ENCODE data around the gene HOXD12.

The HOXD12 gene

DNA sequence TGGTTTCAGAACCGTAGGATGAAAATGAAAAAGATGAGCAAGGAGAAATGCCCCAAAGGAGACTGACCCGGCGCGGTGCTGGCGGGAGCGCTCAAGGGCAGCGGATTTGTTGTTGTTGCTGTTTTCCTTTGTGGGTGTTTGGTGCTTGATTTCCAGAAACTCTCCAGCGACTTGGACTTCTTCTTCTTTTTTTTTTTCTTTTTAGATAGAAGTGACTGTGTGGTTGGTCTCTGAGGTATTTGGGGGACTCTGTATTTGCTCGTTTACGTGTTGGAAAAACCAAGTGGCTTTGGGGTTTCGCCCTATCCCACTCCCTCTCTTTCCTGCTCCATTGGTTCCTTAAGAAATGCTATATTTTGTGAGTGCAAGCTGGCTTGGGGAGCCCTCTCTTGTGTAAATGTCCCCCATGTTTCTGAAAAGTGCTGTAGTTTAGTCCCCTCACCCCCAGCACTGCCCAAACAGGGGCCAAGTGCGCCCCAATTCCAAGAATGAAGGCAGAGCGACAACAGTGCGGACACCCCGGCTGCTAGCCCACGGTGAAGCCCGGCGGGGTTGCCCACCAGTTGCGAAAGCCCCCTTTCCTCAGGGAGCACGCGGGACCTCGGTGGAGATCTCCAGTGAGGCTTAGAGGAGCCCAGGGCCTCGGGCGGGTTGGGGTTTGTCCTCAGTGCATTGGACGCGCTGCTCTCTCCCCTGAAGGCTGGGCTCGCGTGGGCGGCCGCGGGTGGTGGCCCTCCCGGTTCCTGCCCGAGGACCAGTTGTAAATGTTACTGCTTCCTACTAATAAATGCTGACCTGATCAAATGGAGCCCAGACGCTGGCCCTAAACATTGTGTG lies 24.7 kb downstream of the HOXD12 start:
- no peaks in the 10 kb centered on the region for H3F3A ChIP-seq (ENCODE audit: insufficient read depth, low read length)
- H3K9me2 ChIP-seq (ENCODE audit: low read depth, low read length) = no peaks in the 10 kb centered on the region
- no peaks in the 10 kb centered on the region; the same call in none of the 2 replicates for H3K27me3 ChIP-seq (ENCODE audit: insufficient read depth, low read length)
- H3K27ac ChIP-seq (ENCODE audit: low read depth, low read length, poor library complexity, severe bottlenecking) = no peak overlapping the region
- H3K79me2 ChIP-seq (ENCODE audit: insufficient read depth, low read length) = no peaks in the 10 kb centered on the region
- H3K4me2 ChIP-seq (ENCODE audit: low read length) = no peak overlapping the region
- H3K36me3 ChIP-seq (ENCODE audit: insufficient read depth, low read length) = no peaks in the 10 kb centered on the region
- H3K4me3 ChIP-seq (ENCODE audit: low read depth, low read length, poor library complexity, severe bottlenecking) = no peak overlapping the region
- no peaks in the 10 kb centered on the region for H3K9me3 ChIP-seq (ENCODE audit: low read length)
- H4K20me1 ChIP-seq (ENCODE audit: insufficient read depth, low read length) = no peaks in the 10 kb centered on the region
- no peak overlapping the region for H2AFZ ChIP-seq (ENCODE audit: low read length)
- no peaks in the 10 kb centered on the region for H3K4me1 ChIP-seq (ENCODE audit: insufficient read depth, low read length, severe bottlenecking)
- no peak for TF ChIP-seq EZH2 (IDR thresholded peaks at IDR 0.05; ENCODE audit: borderline replicate concordance, low read length)
- TF ChIP-seq, protein P1, sequence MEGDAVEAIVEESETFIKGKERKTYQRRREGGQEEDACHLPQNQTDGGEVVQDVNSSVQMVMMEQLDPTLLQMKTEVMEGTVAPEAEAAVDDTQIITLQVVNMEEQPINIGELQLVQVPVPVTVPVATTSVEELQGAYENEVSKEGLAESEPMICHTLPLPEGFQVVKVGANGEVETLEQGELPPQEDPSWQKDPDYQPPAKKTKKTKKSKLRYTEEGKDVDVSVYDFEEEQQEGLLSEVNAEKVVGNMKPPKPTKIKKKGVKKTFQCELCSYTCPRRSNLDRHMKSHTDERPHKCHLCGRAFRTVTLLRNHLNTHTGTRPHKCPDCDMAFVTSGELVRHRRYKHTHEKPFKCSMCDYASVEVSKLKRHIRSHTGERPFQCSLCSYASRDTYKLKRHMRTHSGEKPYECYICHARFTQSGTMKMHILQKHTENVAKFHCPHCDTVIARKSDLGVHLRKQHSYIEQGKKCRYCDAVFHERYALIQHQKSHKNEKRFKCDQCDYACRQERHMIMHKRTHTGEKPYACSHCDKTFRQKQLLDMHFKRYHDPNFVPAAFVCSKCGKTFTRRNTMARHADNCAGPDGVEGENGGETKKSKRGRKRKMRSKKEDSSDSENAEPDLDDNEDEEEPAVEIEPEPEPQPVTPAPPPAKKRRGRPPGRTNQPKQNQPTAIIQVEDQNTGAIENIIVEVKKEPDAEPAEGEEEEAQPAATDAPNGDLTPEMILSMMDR (IDR thresholded peaks at IDR 0.05; ENCODE audit: low read length) = no peak
- no peak overlapping the region for H3K9ac ChIP-seq (ENCODE audit: low read length)

DNA sequence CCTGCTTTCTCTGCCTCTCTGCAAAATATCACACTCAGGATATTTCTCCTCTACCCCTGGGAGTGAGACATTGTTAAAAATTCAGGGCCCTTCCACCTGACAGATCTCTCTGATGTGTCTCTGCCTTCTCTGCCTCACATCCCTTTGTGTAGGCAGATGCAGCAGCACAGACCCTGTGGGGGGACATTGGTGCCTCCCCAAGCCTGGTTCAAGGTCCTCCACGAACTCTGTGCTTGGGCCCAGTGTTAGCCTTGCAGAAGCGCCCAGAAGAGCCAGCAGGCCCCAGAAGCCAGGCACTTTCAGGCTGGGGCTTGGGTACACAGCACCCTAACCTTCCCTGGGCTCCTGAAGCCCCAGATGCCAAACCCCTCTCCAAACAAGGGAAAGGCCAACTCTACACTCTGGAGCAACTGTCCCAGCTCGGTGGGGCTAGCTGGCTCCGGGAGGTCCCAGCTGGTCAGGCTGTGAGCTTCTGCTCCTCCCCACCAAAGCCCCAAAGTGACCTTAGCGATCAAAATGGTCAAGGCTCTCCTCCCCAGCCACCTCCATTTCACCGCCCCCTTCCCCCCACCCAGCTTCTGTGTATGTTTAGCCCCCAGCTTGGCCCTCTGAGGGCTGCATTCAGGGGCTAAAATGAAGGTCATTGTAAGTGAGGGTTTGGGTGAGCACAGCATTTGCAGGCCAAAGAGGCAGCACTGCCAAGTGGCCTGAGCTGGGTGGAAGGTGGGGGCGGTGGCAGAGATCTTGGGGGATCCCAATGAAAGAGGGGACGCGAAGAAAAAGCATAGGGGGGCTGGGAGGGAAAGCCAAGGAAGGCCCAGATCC lies 25.6 kb downstream of the HOXD12 start:
- Histone ChIP-seq H3F3A (ENCODE audit: insufficient read depth, low read length) (no peaks in the 10 kb centered on the region), H3K79me2 (ENCODE audit: insufficient read depth, low read length) (no peaks in the 10 kb centered on the region), H3K36me3 (ENCODE audit: insufficient read depth, low read length) (no peaks in the 10 kb centered on the region), H2AFZ (ENCODE audit: low read length) (no peak overlapping the region), H4K20me1 (ENCODE audit: insufficient read depth, low read length) (no peaks in the 10 kb centered on the region), H3K9ac (ENCODE audit: low read length) (no peak overlapping the region), H3K4me3 (ENCODE audit: low read depth, low read length, poor library complexity, severe bottlenecking) (no peak overlapping the region), H3K9me2 (ENCODE audit: low read depth, low read length) (no peaks in the 10 kb centered on the region), H3K4me2 (ENCODE audit: low read length) (no peak overlapping the region), H3K9me3 (ENCODE audit: low read length) (no peaks in the 10 kb centered on the region), H3K27ac (ENCODE audit: low read depth, low read length, poor library complexity, severe bottlenecking) (no peak overlapping the region), H3K27me3 (ENCODE audit: insufficient read depth, low read length) (no peaks in the 10 kb centered on the region; the same call in none of the 2 replicates), H3K4me1 (ENCODE audit: insufficient read depth, low read length, severe bottlenecking) (no peaks in the 10 kb centered on the region)
- no peak for TF ChIP-seq EZH2 (IDR thresholded peaks at IDR 0.05; ENCODE audit: borderline replicate concordance, low read length)
- TF ChIP-seq, protein P1 (IDR thresholded peaks at IDR 0.05; ENCODE audit: low read length) = no peak

DNA sequence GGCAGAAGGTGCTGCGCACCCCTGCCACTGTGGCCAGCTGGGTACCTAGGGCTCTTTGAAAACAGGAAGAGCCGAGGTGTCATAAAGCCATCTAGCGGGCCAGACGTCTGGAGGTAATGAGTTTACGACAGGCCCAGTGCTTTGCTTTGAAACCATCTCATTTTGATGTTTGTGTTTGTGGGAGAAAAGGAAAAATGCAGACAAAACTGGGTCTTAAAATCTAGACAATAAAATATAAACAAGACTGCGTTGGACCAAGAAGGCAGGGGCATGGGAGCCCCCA lies 26.1 kb downstream of the HOXD12 start:
- no peaks in the 10 kb centered on the region for H3K9me3 ChIP-seq (ENCODE audit: low read length)
- no peaks in the 10 kb centered on the region for H3F3A ChIP-seq (ENCODE audit: insufficient read depth, low read length)
- H3K4me2 ChIP-seq (ENCODE audit: low read length) = no peak overlapping the region
- no peaks in the 10 kb centered on the region; the same call in none of the 2 replicates for H3K27me3 ChIP-seq (ENCODE audit: insufficient read depth, low read length)
- no peak overlapping the region for H3K4me3 ChIP-seq (ENCODE audit: low read depth, low read length, poor library complexity, severe bottlenecking)
- H3K79me2 ChIP-seq (ENCODE audit: insufficient read depth, low read length) = no peaks in the 10 kb centered on the region
- H4K20me1 ChIP-seq (ENCODE audit: insufficient read depth, low read length) = no peaks in the 10 kb centered on the region
- TF ChIP-seq EZH2 (IDR thresholded peaks at IDR 0.05; ENCODE audit: borderline replicate concordance, low read length) = no peak
- TF ChIP-seq, protein P1 (IDR thresholded peaks at IDR 0.05; ENCODE audit: low read length) = no peak
- H3K4me1 ChIP-seq (ENCODE audit: insufficient read depth, low read length, severe bottlenecking) = no peaks in the 10 kb centered on the region
- H2AFZ ChIP-seq (ENCODE audit: low read length) = no peak overlapping the region
- no peaks in the 10 kb centered on the region for H3K36me3 ChIP-seq (ENCODE audit: insufficient read depth, low read length)
- H3K9ac ChIP-seq (ENCODE audit: low read length) = no peak overlapping the region
- H3K9me2 ChIP-seq (ENCODE audit: low read depth, low read length) = no peaks in the 10 kb centered on the region
- H3K27ac ChIP-seq (ENCODE audit: low read depth, low read length, poor library complexity, severe bottlenecking) = no peak overlapping the region
